ENCODE results near the gene DEF6. TPM values are rescaled to one million over a fixed set of nuclear protein-coding genes. Genes with fewer than 3 reads are reported as not detected.

The DEF6 gene
- total and polyA plus RNA-seq, 7 donors: 0.43 to 1.6 (median 0.69) TPM

- DNase-seq (no peak), ATAC-seq (peak in 3 of 4 donors; percentile 29 to 82 (median 61))
- TF ChIP-seq CTCF (IDR thresholded peaks at IDR 0.05): no peak
- no peak overlapping the region for H3K4me3 ChIP-seq
- H3K36me3 ChIP-seq (ENCODE audit: insufficient read depth in 1 of 2, low read depth in 1 of 2): peaks cover 6 to 65% of the 10 kb centered on the region in 2 donors
- 41 to 81% (median 50%) methylated on average over 2 of the region's 2 CpGs for WGBS, 3 donors
- peaks cover 44% of the 10 kb centered on the region for H3K4me1 ChIP-seq
- H3K9me3 ChIP-seq: no peaks in the 10 kb centered on the region
- no peaks in the 10 kb centered on the region for H3K27me3 ChIP-seq (ENCODE audit: insufficient read depth in 3 of 3, low read length in 2 of 3)
- intact Hi-C loops (cut with DNase I): no loop called here
- peak overlapping the region; percentile 65 for H3K27ac ChIP-seq
Observed at GRCh38 chr6:35282472-35282871, 15.1 kb upstream of the DEF6 start.

GRCh38 chr6:35283361-35283760, 14.3 kb upstream of the DEF6 start:
- 36 to 62% (median 52%) methylated on average over 2 of the region's 2 CpGs for WGBS, 3 donors
- no peaks in the 10 kb centered on the region for H3K27me3 ChIP-seq (ENCODE audit: insufficient read depth in 3 of 3, low read length in 2 of 3)
- TF ChIP-seq CTCF (IDR thresholded peaks at IDR 0.05): no peak
- no peak overlapping the region for H3K4me3 ChIP-seq
- H3K36me3 ChIP-seq (ENCODE audit: insufficient read depth in 1 of 2, low read depth in 1 of 2): peaks cover 6 to 74% of the 10 kb centered on the region in 2 donors
- H3K4me1 ChIP-seq: peaks cover 48% of the 10 kb centered on the region
- DNase-seq (no peak), ATAC-seq (peak; percentile 52 to 86 (median 66))
- no peaks in the 10 kb centered on the region for H3K9me3 ChIP-seq
- H3K27ac ChIP-seq: peak overlapping the region; percentile 65
- intact Hi-C loops (cut with DNase I): no loop called here

GRCh38 chr6:35287671-35288396, 9.8 kb upstream of the DEF6 start:
- Histone ChIP-seq H3K4me1 (peaks cover 29% of the 10 kb centered on the region), H3K27me3 (ENCODE audit: insufficient read depth in 3 of 3, low read length in 2 of 3) (no peaks in the 10 kb centered on the region), H3K4me3 (no peak overlapping the region), H3K9me3 (no peaks in the 10 kb centered on the region), H3K27ac (peak overlapping the region; percentile 76), H3K36me3 (ENCODE audit: insufficient read depth in 1 of 2, low read depth in 1 of 2) (peaks cover 2 to 99% of the 10 kb centered on the region in 2 donors)
- DNase-seq (peak; percentile 20 to 54), ATAC-seq (peak; percentile 79 to 88 (median 84))
- 50 to 81% (median 52%) methylated on average over 12 of the region's 12 CpGs for WGBS, 3 donors
- no peak for TF ChIP-seq CTCF (IDR thresholded peaks at IDR 0.05)
- intact Hi-C loops (cut with DNase I): no loop called here

GRCh38 chr6:35288834-35289233, 8.8 kb upstream of the DEF6 start:
- intact Hi-C loops (cut with DNase I): no loop called here
- ATAC-seq (no peak), DNase-seq (no peak)
- no peak for TF ChIP-seq CTCF (IDR thresholded peaks at IDR 0.05)
- Histone ChIP-seq H3K4me1 (peaks cover 19% of the 10 kb centered on the region), H3K36me3 (ENCODE audit: insufficient read depth in 1 of 2, low read depth in 1 of 2) (peaks cover 2 to 99% of the 10 kb centered on the region in 2 donors), H3K27ac (peak overlapping the region; percentile 76), H3K9me3 (no peaks in the 10 kb centered on the region), H3K27me3 (ENCODE audit: insufficient read depth in 3 of 3, low read length in 2 of 3) (no peaks in the 10 kb centered on the region), H3K4me3 (no peak overlapping the region)
- 73 to 74% (median 73%) methylated on average over 4 of the region's 4 CpGs for WGBS, 3 donors

All from psoas muscle (tissue), 8 donors.